Measurements from ENCODE around the gene ADCK1. TPM values are rescaled to one million over a fixed set of nuclear protein-coding genes. Genes with fewer than 3 reads are reported as not detected.

The ADCK1 gene
- polyA plus RNA-seq, 2 of the 4 experiments (the other 2 are of a cell fraction), result 6.6 to 8.1 TPM

DNA sequence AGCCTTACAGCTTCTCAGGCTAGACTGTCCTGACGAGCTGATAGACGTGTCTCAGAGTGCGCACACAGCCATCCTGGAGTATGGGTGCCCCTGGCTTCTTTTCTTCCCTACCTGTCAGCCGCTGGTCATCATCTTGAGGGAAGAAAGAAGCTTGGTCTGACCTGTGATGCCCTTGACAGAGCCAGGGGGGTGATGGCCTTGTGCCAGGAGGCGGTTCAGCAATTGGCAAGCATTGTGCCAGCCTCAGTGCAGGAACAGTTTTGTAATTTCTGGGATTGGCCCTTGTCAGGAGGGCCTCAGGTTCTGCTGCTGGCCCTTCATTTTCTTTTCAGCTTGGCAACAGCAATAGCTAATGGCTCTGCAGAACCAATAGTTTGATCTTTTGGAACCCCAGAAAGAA lies 80.1 kb downstream of the ADCK1 start:
- DNase-seq (ENCODE audit: low read depth in 1 of 2, low spot score in 1 of 2) (no peak), FAIRE-seq (no peak), ATAC-seq (no peak)
- 75% methylated on average over 5 of the region's 5 CpGs for WGBS (ENCODE audit: missing lambda C conversion rate)
- TF ChIP-seq ZFP36 (IDR thresholded peaks at IDR 0.05; ENCODE audit: borderline replicate concordance, partially characterized antibody) (no peak), TFCP2L1 (CRISPR knock-in tag; IDR thresholded peaks at IDR 0.05) (no peak), RFX5 (IDR thresholded peaks at IDR 0.05) (no peak), RAD21 (conservative IDR thresholded peaks at IDR 0.05 in 1 of 2, IDR thresholded peaks at IDR 0.05 in 1 of 2) (no peak), NFE2L2 (conservative IDR thresholded peaks at IDR 0.05; ENCODE audit: low read length) (no peak), KDM5A (IDR thresholded peaks at IDR 0.05) (no peak), MAZ (IDR thresholded peaks at IDR 0.05; ENCODE audit: borderline replicate concordance, low read depth, low read length) (no peak), HOXA7 (CRISPR knock-in tag; IDR thresholded peaks at IDR 0.05) (no peak), ESRRA (IDR thresholded peaks at IDR 0.05; ENCODE audit: borderline replicate concordance, low read length) (no peak), HDAC2 (IDR thresholded peaks at IDR 0.05) (no peak), EHF (CRISPR knock-in tag; IDR thresholded peaks at IDR 0.05) (no peak), ZSCAN20 (CRISPR knock-in tag; IDR thresholded peaks at IDR 0.05) (no peak), RCOR1 (IDR thresholded peaks at IDR 0.05; ENCODE audit: low read depth, low read length) (no peak)
- no peak overlapping the region for H3K4me2 ChIP-seq
- H3K27ac ChIP-seq, result no peak overlapping the region
- ChIA-PET CTCF (interaction anchor here (4.9 kb wide), 1 partner anchor 18 kb away, joined by 27 read pairs; no protein-coding TSS in a partner anchor), POLR2A (no interaction called here)
- no peaks in the 10 kb centered on the region for H3K9me3 ChIP-seq
- H3K4me1 ChIP-seq, result no peaks in the 10 kb centered on the region
- H3K4me3 ChIP-seq, result no peak overlapping the region

DNA sequence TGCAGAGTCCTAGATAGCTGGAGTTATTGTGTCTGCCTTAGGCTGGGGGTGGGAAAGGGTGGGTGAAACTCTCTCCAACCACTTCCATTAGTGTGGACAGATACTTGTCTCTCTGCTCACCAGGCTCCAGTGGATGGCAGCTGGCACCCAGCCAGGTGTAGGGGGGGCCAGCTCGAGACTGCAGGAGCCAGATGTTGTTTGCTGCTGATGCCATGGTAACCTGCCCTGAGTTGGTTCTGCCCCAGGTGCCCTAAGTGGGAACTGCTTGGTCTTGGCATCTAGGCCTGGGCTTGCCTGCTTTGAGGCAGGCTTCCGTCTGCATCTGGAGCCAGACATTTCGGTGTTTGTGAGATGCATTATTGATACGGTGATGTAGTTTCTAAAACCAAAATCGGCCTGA lies 82.2 kb downstream of the ADCK1 start:
- ATAC-seq (peak in 1 of 2 experiments; percentile 55; a peak in 4 of 6 replicates), FAIRE-seq (no peak)
- CTCF ChIA-PET, result no interaction called here

DNA sequence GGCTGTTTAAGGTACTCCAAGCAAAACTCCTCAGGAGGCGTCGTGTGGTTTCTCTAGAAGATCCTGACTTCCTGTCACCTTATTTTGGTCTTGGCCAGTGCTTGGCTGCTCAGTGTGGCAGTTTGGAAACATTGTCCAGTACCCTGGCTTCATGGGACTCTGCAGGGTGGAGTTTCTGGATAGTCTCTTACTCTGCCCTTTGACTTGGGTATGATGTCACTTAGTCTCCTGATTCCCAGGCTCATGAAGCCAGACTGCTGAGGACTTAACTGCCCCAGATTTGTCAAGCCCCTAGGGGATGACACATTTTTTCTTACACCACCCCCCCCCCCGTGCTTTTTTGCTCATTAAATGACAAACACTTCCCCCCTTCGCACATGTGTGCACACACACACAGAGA lies 82.7 kb downstream of the ADCK1 start:
- Histone ChIP-seq H3K4me1 (no peaks in the 10 kb centered on the region), H3K27ac (no peak overlapping the region), H3K9me3 (no peaks in the 10 kb centered on the region), H3K4me2 (no peak overlapping the region), H3K4me3 (no peak overlapping the region)
- no peak for TF ChIP-seq ZSCAN20 (CRISPR knock-in tag; IDR thresholded peaks at IDR 0.05)
- no peak for TF ChIP-seq BHLHE40 (IDR thresholded peaks at IDR 0.05; ENCODE audit: low read depth, low read length)
- TF ChIP-seq POLR2A (IDR thresholded peaks at IDR 0.05; ENCODE audit: low read length), result no peak
- TF ChIP-seq CEBPB (IDR thresholded peaks at IDR 0.05), result no peak
- TF ChIP-seq, protein P1, sequence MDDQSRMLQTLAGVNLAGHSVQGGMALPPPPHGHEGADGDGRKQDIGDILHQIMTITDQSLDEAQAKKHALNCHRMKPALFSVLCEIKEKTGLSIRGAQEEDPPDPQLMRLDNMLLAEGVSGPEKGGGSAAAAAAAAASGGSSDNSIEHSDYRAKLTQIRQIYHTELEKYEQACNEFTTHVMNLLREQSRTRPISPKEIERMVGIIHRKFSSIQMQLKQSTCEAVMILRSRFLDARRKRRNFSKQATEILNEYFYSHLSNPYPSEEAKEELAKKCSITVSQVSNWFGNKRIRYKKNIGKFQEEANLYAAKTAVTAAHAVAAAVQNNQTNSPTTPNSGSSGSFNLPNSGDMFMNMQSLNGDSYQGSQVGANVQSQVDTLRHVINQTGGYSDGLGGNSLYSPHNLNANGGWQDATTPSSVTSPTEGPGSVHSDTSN (IDR thresholded peaks at IDR 0.05), result no peak
- no peak for TF ChIP-seq EHF (CRISPR knock-in tag; IDR thresholded peaks at IDR 0.05)
- no peak for TF ChIP-seq HOXB5 (CRISPR knock-in tag; IDR thresholded peaks at IDR 0.05)
- TF ChIP-seq, protein P2, sequence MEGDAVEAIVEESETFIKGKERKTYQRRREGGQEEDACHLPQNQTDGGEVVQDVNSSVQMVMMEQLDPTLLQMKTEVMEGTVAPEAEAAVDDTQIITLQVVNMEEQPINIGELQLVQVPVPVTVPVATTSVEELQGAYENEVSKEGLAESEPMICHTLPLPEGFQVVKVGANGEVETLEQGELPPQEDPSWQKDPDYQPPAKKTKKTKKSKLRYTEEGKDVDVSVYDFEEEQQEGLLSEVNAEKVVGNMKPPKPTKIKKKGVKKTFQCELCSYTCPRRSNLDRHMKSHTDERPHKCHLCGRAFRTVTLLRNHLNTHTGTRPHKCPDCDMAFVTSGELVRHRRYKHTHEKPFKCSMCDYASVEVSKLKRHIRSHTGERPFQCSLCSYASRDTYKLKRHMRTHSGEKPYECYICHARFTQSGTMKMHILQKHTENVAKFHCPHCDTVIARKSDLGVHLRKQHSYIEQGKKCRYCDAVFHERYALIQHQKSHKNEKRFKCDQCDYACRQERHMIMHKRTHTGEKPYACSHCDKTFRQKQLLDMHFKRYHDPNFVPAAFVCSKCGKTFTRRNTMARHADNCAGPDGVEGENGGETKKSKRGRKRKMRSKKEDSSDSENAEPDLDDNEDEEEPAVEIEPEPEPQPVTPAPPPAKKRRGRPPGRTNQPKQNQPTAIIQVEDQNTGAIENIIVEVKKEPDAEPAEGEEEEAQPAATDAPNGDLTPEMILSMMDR (IDR thresholded peaks at IDR 0.05), result no peak
- TF ChIP-seq TP53 (CRISPR knock-in tag; IDR thresholded peaks at IDR 0.05), result no peak
- no peak for TF ChIP-seq EP300 (IDR thresholded peaks at IDR 0.05)
- TF ChIP-seq FOSL2 (IDR thresholded peaks at IDR 0.05), result no peak
- no peak for TF ChIP-seq FOSL2 (CRISPR knock-in tag; IDR thresholded peaks at IDR 0.05)
- no peak for TF ChIP-seq CBX8 (IDR thresholded peaks at IDR 0.05)
- TF ChIP-seq ZC3H11A (IDR thresholded peaks at IDR 0.05), result no peak
- ChIA-PET POLR2A (no interaction called here), CTCF (no interaction called here)
- ATAC-seq, result peak in 1 of 2 experiments; percentile 37; a peak in 3 of 6 replicates
- WGBS (ENCODE audit: missing lambda C conversion rate), result 73% methylated on average over 4 of the region's 4 CpGs
- DNase-seq (ENCODE audit: low read depth in 1 of 2, low spot score in 1 of 2), result no peak
- no peak for FAIRE-seq

More for the DNA sequence above, 82.2 kb downstream of the ADCK1 start:
- no peak for TF ChIP-seq NFE2L2 (conservative IDR thresholded peaks at IDR 0.05; ENCODE audit: low read length)
- no peak for TF ChIP-seq MYC (IDR thresholded peaks at IDR 0.05; ENCODE audit: borderline replicate concordance, low read length)
- TF ChIP-seq TP53 (CRISPR knock-in tag; IDR thresholded peaks at IDR 0.05), result no peak
- TF ChIP-seq CHD2 (IDR thresholded peaks at IDR 0.05; ENCODE audit: low read length, partially characterized antibody), result no peak
- no peak for TF ChIP-seq KDM1A (IDR thresholded peaks at IDR 0.05; ENCODE audit: low read depth)
- no peak for TF ChIP-seq EHMT2 (IDR thresholded peaks at IDR 0.05; ENCODE audit: low read depth)
- TF ChIP-seq GATA3 (IDR thresholded peaks at IDR 0.05; ENCODE audit: borderline replicate concordance), result no peak
- TF ChIP-seq RNF2 (IDR thresholded peaks at IDR 0.05; ENCODE audit: borderline replicate concordance, low read depth), result no peak
- TF ChIP-seq, protein P1 (IDR thresholded peaks at IDR 0.05), result no peak
- TF ChIP-seq JUN (IDR thresholded peaks at IDR 0.05), result no peak
- TF ChIP-seq SREBF2 (IDR thresholded peaks at IDR 0.05), result no peak
- no peak for TF ChIP-seq BHLHE40 (IDR thresholded peaks at IDR 0.05; ENCODE audit: low read depth, low read length)
- TF ChIP-seq, protein P3, sequence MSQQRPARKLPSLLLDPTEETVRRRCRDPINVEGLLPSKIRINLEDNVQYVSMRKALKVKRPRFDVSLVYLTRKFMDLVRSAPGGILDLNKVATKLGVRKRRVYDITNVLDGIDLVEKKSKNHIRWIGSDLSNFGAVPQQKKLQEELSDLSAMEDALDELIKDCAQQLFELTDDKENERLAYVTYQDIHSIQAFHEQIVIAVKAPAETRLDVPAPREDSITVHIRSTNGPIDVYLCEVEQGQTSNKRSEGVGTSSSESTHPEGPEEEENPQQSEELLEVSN (IDR thresholded peaks at IDR 0.05; ENCODE audit: borderline replicate concordance, low read depth), result no peak
- H3K27ac ChIP-seq, result no peak overlapping the region
- H3K9me3 ChIP-seq, result no peaks in the 10 kb centered on the region
- WGBS (ENCODE audit: missing lambda C conversion rate), result 76% methylated on average over 5 of the region's 5 CpGs
- peak in 1 of 2 experiments; percentile 22 for DNase-seq (ENCODE audit: low read depth in 1 of 2, low spot score in 1 of 2)
- H3K4me2 ChIP-seq, result no peak overlapping the region
- no peaks in the 10 kb centered on the region for H3K4me1 ChIP-seq
- POLR2A ChIA-PET, result no interaction called here
- H3K4me3 ChIP-seq, result no peak overlapping the region
